BLaER1 treated with 17β-estradiol and CSF1 and Interleukin-3, amounts not matched to agents 10 nM and 100 nM (cell line): ENCODE data around the gene CLEC1A.
A peak's percentile ranks its signal among the peaks of the same experiment; 100 is the strongest.

ENCODE experiments used
- H3K27ac ChIP-seq, 11 experiments: shearing (Covaris generic); formaldehyde crosslinking; 2 replicates each; pipeline ENCODE4 v1.8.1; 2022
- H3K27me3 ChIP-seq, 11 experiments: shearing (Covaris generic); formaldehyde crosslinking; 2 replicates each; pipeline ENCODE4 v1.8.1; 2022
- H3K36me3 ChIP-seq, 11 experiments: shearing (Covaris generic); formaldehyde crosslinking; 2 replicates each; pipeline ENCODE4 v1.8.1; 2022
- H3K4me1 ChIP-seq, 10 experiments: shearing (Covaris generic); formaldehyde crosslinking; 2 replicates each; pipeline ENCODE4 v1.8.1; 2022
- H3K4me2 ChIP-seq, 11 experiments: shearing (Covaris generic); formaldehyde crosslinking; 2 replicates each; pipeline ENCODE4 v1.8.1; 2022
- H3K4me3 ChIP-seq, 10 experiments: shearing (Covaris generic); formaldehyde crosslinking; 2 replicates each; pipeline ENCODE4 v1.8.1; 2022
- H3K9ac ChIP-seq, 11 experiments: shearing (Covaris generic); formaldehyde crosslinking; 2 replicates each; pipeline ENCODE4 v1.8.1; 2022
- H3K9me3 ChIP-seq, 11 experiments: shearing (Covaris generic); formaldehyde crosslinking; replicated peaks in 1 of 11; 2 replicates each; pipeline ENCODE4 v1.8.1; 2022
- H4K20me1 ChIP-seq, 11 experiments: shearing (Covaris generic); formaldehyde crosslinking; 2 replicates each; pipeline ENCODE4 v1.8.1; 2022
- Cebpa-rat ChIP-seq, 11 experiments: shearing (Covaris generic); IDR thresholded peaks; 2 replicates each; pipeline ENCODE4 v1.8.1; 2022

The CLEC1A gene, protein sequence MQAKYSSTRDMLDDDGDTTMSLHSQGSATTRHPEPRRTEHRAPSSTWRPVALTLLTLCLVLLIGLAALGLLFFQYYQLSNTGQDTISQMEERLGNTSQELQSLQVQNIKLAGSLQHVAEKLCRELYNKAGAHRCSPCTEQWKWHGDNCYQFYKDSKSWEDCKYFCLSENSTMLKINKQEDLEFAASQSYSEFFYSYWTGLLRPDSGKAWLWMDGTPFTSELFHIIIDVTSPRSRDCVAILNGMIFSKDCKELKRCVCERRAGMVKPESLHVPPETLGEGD

DNA sequence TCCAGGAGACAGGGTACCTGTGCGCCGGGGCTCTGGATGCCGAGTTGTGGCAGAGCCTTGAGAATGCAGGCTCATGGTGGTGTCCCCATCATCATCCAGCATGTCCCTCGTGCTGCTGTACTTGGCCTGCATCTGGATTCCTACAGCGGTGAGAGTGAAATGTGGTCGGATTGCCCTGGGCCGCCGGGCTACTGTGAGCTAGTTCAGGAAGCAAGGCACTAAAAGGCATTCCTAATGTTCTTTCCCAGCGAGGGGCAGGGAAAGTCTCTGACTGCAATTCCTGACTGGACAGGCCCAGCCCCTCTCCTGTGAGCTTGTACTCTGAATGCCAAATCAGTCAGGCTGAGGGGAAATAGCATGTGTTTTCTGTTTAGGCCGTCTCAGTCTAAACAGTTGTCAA, at the start of gene CLEC1A:
Gene CLEC1A, minus strand, starts transcription at position 195 of the 400 bp plus-strand sequence. Its CDS starts 63 bp downstream, at position 132.
- H3K9me3 ChIP-seq, result peaks cover 0 to 5% (median 2%) of the 10 kb centered on the region in 11 experiments; a peak in 13 of 22 replicates
- H3K4me1 ChIP-seq, result peaks cover 0 to 77% (median 3%) of the 10 kb centered on the region in 10 experiments; a peak in 9 of 20 replicates
- H3K36me3 ChIP-seq, result peaks cover 0 to 5% (median 0%) of the 10 kb centered on the region in 11 experiments; a peak in 1 of 22 replicates
- H3K9ac ChIP-seq, result no peak within 1 kb of the TSS
- H3K27ac ChIP-seq, result peak within 1 kb of the TSS in 2 of 11 experiments; percentile 7 to 42; a peak in 1 of 22 replicates
- no peaks in the 10 kb centered on the region for H3K27me3 ChIP-seq
- no peak for TF ChIP-seq Cebpa-rat (IDR thresholded peaks at IDR 0.05)
- peak within 1 kb of the TSS in 3 of 11 experiments; percentile 20 to 67 (median 48); a peak in 4 of 22 replicates for H3K4me2 ChIP-seq
- H3K4me3 ChIP-seq, result no peak within 1 kb of the TSS
- no peaks in the 10 kb centered on the region for H4K20me1 ChIP-seq

DNA sequence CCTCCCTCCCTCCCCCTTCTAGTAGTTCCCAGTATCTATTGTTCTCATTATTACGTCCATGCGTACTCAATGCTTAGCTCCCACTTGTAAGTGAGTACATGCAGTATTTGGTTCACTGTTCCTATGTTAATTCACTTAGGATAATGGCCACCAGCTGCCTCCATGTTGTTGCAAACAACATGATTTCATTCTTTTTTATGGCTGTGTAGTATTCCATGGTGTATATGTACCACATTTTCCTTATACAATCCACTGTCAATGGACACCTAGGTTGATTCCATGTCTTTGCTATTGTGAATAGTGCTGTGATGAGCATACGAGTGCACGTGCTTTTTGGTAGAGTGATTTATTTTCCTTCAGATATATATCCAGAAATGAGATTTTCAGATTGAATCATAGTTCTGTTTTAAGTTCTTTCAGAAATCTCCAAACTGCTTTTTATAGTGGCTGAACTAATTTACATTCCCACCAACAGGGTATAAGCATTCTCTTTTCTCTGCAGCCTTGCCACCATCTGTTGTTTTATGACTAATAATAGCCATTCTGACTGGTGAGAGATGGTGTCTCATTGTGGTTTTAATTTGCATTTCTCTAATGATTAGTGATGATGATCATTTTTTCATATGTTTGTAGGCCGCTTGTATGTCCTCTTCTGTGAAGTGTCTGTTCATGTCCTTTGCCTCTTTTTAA, 49.1 kb upstream of the CLEC1A start:
- peaks cover 0 to 12% (median 0%) of the 10 kb centered on the region in 10 experiments; a peak in 7 of 20 replicates for H3K4me1 ChIP-seq
- no peak overlapping the region for H3K9ac ChIP-seq
- H3K4me3 ChIP-seq, result no peak overlapping the region
- H3K27ac ChIP-seq, result no peak overlapping the region
- TF ChIP-seq Cebpa-rat (IDR thresholded peaks at IDR 0.05), result no peak
- H3K4me2 ChIP-seq, result no peak overlapping the region
- H3K27me3 ChIP-seq, result no peaks in the 10 kb centered on the region
- H3K9me3 ChIP-seq, result no peaks in the 10 kb centered on the region
- H4K20me1 ChIP-seq, result no peaks in the 10 kb centered on the region
- H3K36me3 ChIP-seq, result no peaks in the 10 kb centered on the region

DNA sequence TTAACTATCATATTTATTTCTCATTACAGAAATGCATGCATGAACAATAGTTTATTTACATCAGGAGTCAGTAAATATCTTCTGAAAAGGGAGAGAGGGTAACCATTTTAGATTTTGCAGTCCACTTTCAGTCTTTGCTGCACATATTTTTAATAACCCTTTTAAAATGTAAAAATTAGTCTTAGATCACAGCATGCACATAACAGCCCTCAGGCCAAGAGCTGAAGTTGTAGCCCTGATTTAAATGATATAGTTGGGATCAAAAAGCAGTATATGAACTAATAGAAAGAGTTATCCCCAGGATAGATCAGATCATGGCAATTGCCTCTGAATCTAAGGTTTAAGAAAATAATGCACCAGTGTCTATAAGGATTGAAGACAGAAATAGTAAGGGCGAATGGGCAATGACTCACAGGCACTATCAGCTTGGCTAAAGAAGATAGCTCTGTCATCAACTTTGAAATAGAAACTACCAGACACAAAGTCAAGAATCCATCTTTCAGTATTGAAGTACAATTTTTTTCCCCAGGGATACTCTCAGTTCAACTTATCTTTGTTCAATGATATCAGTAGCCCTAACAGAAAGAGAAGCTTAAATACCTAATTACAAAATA, 44.3 kb upstream of the CLEC1A start:
- H3K9me3 ChIP-seq, result no peaks in the 10 kb centered on the region
- no peak for TF ChIP-seq Cebpa-rat (IDR thresholded peaks at IDR 0.05)
- no peaks in the 10 kb centered on the region for H3K27me3 ChIP-seq
- H3K36me3 ChIP-seq, result no peaks in the 10 kb centered on the region
- H3K27ac ChIP-seq, result no peak overlapping the region
- no peak overlapping the region for H3K9ac ChIP-seq
- H3K4me1 ChIP-seq, result peaks cover 0 to 33% (median 3%) of the 10 kb centered on the region in 10 experiments; a peak in 8 of 20 replicates
- H3K4me2 ChIP-seq, result peak overlapping the region in 3 of 11 experiments; percentile 44 to 58 (median 50); a peak in 6 of 22 replicates
- H4K20me1 ChIP-seq, result no peaks in the 10 kb centered on the region
- no peak overlapping the region for H3K4me3 ChIP-seq

DNA sequence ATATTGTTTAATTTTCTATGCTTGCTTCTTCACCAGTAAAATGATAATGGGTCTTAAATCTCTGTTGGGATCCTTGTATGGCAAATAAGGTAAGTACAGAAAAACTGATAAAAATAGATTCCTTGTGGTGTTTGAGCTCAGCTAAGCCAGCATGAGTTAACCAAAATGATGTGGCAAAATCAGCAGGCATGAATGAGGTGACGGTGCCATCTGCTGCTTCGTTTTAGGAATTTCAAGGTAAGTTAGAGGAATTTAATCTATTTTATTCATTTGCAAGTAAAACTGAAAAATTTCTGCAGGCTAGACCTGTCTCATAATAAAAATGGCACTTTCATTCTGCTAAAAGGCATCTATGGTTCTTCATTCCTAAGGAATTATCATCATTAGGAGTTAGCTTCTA, 41.2 kb upstream of the CLEC1A start:
- Histone ChIP-seq H3K4me1 (peaks cover 0 to 44% (median 3%) of the 10 kb centered on the region in 10 experiments; a peak in 8 of 20 replicates), H3K27me3 (no peaks in the 10 kb centered on the region), H3K9me3 (no peaks in the 10 kb centered on the region), H3K4me2 (peak overlapping the region in 4 of 11 experiments; percentile 3 to 49 (median 39); a peak in 4 of 22 replicates), H3K36me3 (no peaks in the 10 kb centered on the region), H3K4me3 (no peak overlapping the region), H3K9ac (no peak overlapping the region), H4K20me1 (no peaks in the 10 kb centered on the region), H3K27ac (peak overlapping the region in 2 of 11 experiments; percentile 19 to 28; a peak in 1 of 22 replicates)
- no peak for TF ChIP-seq Cebpa-rat (IDR thresholded peaks at IDR 0.05)

DNA sequence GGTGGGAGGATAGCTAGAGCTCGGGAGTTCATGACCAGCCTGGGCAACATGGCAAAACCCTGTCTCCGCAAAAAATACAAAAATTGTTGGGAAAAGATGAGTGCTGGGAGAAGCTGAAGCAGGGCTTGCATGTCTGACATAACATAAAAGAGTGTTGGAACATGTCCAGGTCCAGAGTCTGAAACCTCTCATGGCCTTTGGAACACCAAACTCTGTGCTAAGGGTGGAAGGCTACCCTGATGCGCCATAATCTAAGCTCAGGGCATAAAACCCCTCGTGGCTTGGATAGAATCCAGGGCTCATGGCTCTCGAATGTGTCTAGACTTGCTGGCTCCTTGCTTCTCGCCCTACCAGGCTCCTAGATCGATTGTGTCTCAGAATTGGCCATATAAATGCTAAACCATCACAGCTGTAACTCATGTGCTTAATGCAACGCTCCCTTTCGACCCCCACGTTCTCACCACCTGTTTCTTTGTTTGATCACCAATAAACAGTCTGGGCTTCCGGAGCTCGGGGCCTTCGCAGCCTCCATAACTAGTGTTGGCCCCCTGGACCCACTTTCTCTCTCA, 37.9 kb upstream of the CLEC1A start:
- no peak overlapping the region for H3K4me2 ChIP-seq

DNA sequence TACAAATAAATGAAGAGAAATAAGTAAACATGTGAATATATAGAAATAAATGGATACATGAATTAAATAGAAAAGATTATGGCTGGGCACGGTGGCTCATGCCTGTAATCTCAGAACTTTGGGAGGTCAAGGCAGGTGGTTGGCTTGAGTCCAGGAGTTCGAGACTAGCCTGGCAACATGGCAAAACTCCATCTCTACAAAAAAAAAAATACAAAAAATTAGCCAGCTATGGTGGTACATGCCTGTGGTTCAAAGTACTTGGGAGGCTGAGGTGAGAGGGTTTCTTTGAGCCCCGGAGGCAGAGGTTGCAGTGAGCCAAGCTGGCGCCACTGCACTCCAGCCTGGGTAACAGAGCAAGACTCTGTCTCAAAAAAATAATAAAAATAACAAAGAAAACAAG, 36.3 kb upstream of the CLEC1A start:
- Histone ChIP-seq H3K27me3 (no peaks in the 10 kb centered on the region), H3K4me2 (peak overlapping the region in 2 of 11 experiments; percentile 17 to 32; a peak in 1 of 22 replicates), H3K27ac (no peak overlapping the region), H3K9ac (no peak overlapping the region), H3K9me3 (no peaks in the 10 kb centered on the region), H3K4me1 (peaks cover 0 to 59% (median 13%) of the 10 kb centered on the region in 10 experiments; a peak in 14 of 20 replicates), H3K4me3 (no peak overlapping the region), H4K20me1 (no peaks in the 10 kb centered on the region), H3K36me3 (no peaks in the 10 kb centered on the region)
- TF ChIP-seq Cebpa-rat (IDR thresholded peaks at IDR 0.05), result no peak

More for the DNA sequence above, 37.9 kb upstream of the CLEC1A start:
- no peaks in the 10 kb centered on the region for H3K27me3 ChIP-seq
- peaks cover 0 to 43% (median 3%) of the 10 kb centered on the region in 10 experiments; a peak in 8 of 20 replicates for H3K4me1 ChIP-seq
- no peaks in the 10 kb centered on the region for H3K36me3 ChIP-seq
- no peak for TF ChIP-seq Cebpa-rat (IDR thresholded peaks at IDR 0.05)
- H3K9ac ChIP-seq, result no peak overlapping the region
- no peaks in the 10 kb centered on the region for H4K20me1 ChIP-seq
- no peak overlapping the region for H3K27ac ChIP-seq
- H3K4me3 ChIP-seq, result no peak overlapping the region
- H3K9me3 ChIP-seq, result no peaks in the 10 kb centered on the region

DNA sequence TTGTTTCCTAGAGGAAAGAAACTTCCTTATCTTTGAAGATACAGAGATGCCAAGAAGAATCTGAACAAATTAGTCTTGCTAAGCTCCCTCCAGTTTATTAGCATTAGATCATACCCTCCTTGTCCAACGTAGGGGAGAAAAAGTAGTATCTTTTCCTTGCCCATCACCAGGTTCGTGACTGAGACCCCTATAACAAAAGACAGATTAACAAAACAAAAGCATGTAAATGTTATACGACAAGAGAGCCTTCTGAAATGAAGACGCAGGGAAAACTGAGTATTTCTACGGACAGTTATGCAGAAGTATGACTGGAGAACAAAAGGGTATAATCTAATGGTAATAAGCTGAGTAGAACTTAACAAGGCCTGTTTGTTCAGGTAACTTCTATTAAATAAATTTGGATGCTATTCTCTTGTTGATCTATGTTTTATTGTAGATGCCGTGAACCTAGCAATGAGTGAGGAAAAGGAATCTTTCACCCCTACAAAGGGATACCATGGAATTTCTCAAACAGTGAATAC, 34.1 kb upstream of the CLEC1A start:
- Histone ChIP-seq H3K36me3 (peaks cover 0 to under 1% (median 0%) of the 10 kb centered on the region in 11 experiments; a peak in 1 of 22 replicates), H3K27me3 (no peaks in the 10 kb centered on the region), H3K4me1 (peaks cover 0 to 55% (median 18%) of the 10 kb centered on the region in 10 experiments; a peak in 14 of 20 replicates), H3K4me3 (no peak overlapping the region), H3K9me3 (no peaks in the 10 kb centered on the region), H3K27ac (peak overlapping the region in 2 of 11 experiments; percentile 94 to 99; a peak in 3 of 22 replicates), H3K4me2 (peak overlapping the region in 3 of 11 experiments; percentile 68 to 90 (median 85); a peak in 5 of 22 replicates), H4K20me1 (no peaks in the 10 kb centered on the region), H3K9ac (no peak overlapping the region)
- no peak for TF ChIP-seq Cebpa-rat (IDR thresholded peaks at IDR 0.05)

DNA sequence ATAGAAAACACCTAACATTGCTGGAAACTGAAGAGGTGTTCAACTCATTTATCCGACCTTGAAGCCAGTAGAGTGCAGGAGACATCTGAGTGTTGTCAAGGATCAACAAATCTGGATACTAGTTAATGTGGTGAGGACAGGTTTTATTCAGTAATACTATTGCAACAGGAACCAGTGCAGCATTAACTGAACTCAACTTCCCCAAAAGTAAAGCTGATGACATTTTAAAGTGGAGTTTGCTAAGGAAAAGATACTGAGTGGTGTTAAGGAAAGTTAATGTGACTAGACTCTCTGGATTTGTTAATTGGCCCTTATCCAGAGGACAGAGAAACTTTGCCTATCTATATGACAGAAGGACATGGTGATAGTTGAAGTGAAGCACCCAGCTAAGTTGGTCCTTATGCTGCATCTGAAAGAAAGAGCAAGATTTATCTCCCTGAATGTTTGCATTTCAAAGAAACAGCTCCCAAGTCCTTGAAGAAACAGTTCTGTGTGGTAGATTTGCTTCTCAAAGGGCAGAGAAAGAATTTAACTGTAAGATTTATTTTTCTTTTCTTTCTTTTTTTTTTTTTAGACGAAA, 32.4 kb upstream of the CLEC1A start:
- H3K4me2 ChIP-seq, result peak overlapping the region in 4 of 11 experiments; percentile 68 to 90 (median 76); a peak in 8 of 22 replicates

More for the DNA sequence above, 32.4 kb upstream of the CLEC1A start:
- Histone ChIP-seq H4K20me1 (no peaks in the 10 kb centered on the region), H3K9ac (peak overlapping the region in 4 of 11 experiments; percentile 55 to 98 (median 88); a peak in 7 of 22 replicates), H3K27me3 (no peaks in the 10 kb centered on the region), H3K4me3 (no peak overlapping the region), H3K36me3 (peaks cover 0 to 15% (median 0%) of the 10 kb centered on the region in 11 experiments; a peak in 3 of 22 replicates), H3K27ac (peak overlapping the region in 5 of 11 experiments; percentile 54 to 99 (median 94); a peak in 10 of 22 replicates), H3K9me3 (peaks cover 0 to 7% (median 0%) of the 10 kb centered on the region in 11 experiments; a peak in 1 of 22 replicates), H3K4me1 (peaks cover 0 to 72% (median 18%) of the 10 kb centered on the region in 10 experiments; a peak in 14 of 20 replicates)
- no peak; a peak in 1 of 22 replicates for TF ChIP-seq Cebpa-rat (IDR thresholded peaks at IDR 0.05)
